ENCODE data around the gene C10orf120.
A peak's percentile ranks its signal among the peaks of the same experiment; 100 is the strongest.

The C10orf120 gene

DNA sequence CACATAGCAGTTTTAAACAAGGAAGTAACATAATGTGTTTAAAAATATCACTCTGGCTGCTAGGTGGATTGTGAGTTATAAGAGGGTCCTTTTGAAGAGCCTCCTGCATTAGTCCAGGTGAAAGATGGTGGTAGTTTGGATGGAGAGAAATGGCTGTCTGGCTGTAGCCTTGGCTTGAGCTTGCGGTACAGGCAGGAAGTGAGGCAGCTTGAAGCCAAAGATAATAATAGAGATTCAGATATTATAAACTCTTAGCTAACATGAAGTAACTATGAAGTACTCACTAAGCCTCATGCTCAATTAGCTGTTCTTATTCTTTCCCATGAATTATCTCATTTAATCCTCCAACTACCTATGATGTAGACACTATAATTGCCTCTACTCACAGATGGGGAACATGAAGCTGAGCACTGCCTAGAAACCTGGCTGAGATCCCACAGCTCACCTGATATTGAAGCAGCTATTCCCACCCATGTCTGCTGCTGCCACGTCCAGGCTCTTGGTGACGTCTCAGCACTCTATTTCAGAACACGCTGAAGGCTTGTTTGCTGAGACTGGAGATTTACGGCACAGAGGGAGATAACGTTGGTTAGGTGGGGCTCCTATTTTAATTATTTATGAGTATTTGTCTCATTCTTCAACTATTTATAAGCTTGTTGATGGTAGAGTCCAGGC lies 10.4 kb downstream of the C10orf120 start:
- H3K27ac ChIP-seq, result peak overlapping the region in 1 of 2 donors; percentile 33
- H3K4me3 ChIP-seq, result no peak overlapping the region
- TF ChIP-seq, protein P1, sequence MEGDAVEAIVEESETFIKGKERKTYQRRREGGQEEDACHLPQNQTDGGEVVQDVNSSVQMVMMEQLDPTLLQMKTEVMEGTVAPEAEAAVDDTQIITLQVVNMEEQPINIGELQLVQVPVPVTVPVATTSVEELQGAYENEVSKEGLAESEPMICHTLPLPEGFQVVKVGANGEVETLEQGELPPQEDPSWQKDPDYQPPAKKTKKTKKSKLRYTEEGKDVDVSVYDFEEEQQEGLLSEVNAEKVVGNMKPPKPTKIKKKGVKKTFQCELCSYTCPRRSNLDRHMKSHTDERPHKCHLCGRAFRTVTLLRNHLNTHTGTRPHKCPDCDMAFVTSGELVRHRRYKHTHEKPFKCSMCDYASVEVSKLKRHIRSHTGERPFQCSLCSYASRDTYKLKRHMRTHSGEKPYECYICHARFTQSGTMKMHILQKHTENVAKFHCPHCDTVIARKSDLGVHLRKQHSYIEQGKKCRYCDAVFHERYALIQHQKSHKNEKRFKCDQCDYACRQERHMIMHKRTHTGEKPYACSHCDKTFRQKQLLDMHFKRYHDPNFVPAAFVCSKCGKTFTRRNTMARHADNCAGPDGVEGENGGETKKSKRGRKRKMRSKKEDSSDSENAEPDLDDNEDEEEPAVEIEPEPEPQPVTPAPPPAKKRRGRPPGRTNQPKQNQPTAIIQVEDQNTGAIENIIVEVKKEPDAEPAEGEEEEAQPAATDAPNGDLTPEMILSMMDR (IDR thresholded peaks at IDR 0.05), result no peak
- no peak for DNase-seq (ENCODE audit: low spot score)

DNA sequence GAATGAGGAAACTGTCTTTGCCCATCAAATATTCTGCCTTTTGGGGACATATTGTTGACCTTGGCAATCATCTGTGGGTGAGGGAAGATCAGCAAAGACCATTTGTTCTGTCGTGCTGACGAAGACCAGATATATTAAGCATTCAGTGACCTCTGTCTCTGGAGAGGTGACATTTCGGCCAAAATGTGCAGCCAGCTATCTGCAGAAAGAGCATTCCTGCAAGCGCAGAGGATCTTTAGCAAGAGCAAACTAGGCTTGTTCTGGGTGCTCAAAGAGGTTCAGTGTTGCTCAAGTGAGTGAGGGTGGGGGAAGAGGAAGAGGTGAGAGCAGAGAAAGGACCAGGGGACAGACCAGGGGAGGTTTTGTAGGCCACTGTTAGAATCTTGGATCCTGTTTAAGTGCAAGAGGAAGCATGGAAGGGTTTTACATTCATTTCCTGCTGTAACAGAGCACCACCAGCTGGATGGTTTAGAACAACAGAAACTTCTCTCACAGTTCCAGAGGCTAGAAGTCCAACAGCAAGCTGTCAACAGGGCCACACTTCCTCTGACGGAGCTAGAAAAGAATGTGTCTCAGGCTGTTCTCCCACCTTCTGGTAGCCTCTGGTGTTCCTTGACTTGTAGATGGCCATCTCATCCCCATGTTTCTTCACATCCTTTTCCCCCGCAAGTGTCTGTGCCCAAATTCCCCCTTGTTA lies 11.2 kb downstream of the C10orf120 start:
- no peak overlapping the region for H3K4me3 ChIP-seq
- DNase-seq (ENCODE audit: low spot score), result no peak
- H3K27ac ChIP-seq, result peak overlapping the region in 1 of 2 donors; percentile 33
- TF ChIP-seq, protein P1 (IDR thresholded peaks at IDR 0.05), result no peak

DNA sequence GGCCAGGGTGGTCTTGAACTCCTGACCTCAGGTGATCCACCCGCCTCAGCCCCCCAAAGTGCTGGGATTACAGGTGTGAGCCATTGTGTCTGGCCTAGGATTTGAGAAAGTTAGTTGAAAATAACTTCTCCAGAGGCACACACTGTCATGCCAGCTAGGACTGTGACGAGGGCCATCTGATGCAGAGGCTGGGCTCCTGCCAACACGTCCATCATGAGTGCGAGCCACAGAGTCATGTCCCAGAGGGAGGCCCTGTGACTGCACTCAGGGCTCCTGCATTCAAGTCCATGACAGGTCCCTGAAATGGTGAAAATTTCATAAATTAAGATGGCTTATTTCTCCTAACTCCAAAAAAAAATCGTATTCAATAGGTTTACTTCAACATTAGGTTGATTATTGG lies 17.1 kb downstream of the C10orf120 start:
- no peak for DNase-seq (ENCODE audit: low spot score)
- no peak overlapping the region for H3K27ac ChIP-seq
- TF ChIP-seq, protein P1 (IDR thresholded peaks at IDR 0.05), result no peak
- no peak overlapping the region for H3K4me3 ChIP-seq

DNA sequence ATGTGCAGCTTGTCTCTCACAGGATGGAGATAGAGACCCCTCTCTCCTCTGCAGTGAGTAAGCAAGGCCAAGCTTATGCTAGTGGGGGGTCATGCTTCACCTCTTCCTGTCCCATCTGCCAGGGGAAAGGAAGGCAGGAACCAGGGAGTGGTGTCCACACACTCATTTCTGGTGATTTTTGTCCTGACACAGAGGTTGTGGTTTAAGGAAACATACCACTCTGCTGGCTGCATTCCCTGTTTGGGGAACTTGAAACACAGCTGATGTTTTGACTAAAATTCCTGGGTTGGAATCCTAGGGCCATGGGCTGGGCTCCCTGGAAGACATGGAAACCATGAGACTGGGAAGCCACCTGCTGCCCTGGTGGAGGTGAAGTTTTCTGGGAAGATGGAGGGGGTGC lies 21.4 kb downstream of the C10orf120 start:
- H3K4me3 ChIP-seq, result no peak overlapping the region
- no peak for DNase-seq (ENCODE audit: low spot score)
- H3K27ac ChIP-seq, result no peak overlapping the region
- TF ChIP-seq, protein P1 (IDR thresholded peaks at IDR 0.05), result no peak

DNA sequence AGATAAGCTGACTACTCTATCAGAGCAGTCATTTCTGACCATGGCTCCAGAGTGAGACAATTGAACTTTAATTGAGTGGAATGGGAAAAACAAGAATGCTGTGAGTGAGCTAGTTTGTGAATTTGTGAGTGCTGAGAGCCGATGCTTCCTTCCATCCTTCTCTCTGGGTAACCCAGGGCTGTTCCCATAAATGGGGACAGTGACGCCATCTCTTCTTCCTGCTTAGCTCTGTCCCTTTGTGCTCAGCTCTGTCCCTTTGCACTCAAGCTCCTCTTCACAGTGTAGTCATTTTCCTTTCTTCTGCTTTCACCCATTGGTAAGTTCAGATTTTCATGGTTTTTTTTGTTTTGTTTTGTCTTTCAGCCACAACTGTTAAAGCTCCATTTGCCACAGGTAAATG lies 24.4 kb downstream of the C10orf120 start:
- DNase-seq (ENCODE audit: low spot score), result peak; percentile 9
- TF ChIP-seq, protein P1 (IDR thresholded peaks at IDR 0.05), result no peak
- H3K27ac ChIP-seq, result no peak overlapping the region
- H3K4me3 ChIP-seq, result no peak overlapping the region

DNA sequence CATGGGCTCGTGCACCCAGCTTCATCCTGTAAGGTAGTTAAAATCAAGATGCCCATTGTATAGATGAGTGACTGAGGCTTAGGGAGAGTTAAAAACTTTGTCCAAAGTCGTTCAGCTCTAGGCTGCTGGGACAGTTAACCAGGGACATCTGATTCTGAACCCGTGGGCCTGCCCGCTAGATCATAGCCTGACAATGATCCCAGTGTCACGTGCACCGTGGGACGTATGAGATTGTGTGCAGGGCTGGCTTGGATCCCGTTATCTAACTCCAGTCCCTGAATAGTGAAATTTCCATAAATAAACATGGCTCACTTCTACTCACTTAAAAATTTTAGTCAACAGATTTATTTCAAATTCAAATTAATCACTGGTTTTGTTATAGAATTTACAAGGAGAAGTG lies 24.9 kb downstream of the C10orf120 start:
- TF ChIP-seq, protein P1 (IDR thresholded peaks at IDR 0.05), result no peak
- DNase-seq (ENCODE audit: low spot score), result no peak
- Histone ChIP-seq H3K4me3 (no peak overlapping the region), H3K27ac (no peak overlapping the region)

DNA sequence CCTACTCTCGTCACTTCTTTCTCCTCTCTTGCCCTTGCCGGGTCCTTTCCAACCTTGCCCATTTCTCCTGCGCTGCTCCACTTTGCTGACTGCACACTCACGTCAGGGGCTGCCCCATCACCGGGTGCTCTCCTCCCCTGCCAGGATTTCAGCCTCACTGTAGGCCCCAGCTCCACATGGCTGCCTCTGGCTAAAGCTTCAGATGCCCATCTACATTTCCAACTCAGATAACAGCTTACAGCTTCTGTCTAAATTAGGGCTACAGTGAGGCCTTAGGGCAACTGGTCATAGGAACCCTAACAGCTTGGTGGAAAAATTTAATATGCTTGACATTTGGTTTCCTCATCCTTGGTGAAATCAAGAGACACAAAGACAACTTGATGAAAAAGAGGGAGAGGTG lies 25.9 kb downstream of the C10orf120 start:
- DNase-seq (ENCODE audit: low spot score), result peak; percentile 36
- Histone ChIP-seq H3K4me3 (no peak overlapping the region), H3K27ac (no peak overlapping the region)
- TF ChIP-seq, protein P1 (IDR thresholded peaks at IDR 0.05), result no peak
